Osteoblast (primary cell): Measurements from ENCODE around the gene NEK10. TPM values are rescaled to one million over a fixed set of nuclear protein-coding genes. Genes with fewer than 3 reads are reported as not detected.

Experiments
- DNase-seq: peaks from one replicate; pipeline ENCODE4 v3.0.0; 2011; ENCODE audit warnings: low spot score, mixed read lengths; ENCODE audit not compliant: insufficient read length; ENCODE audit errors: missing footprints
- H2AFZ ChIP-seq: 2 replicates; pipeline ENCODE4 v1.6.0; 2011; ENCODE audit warnings: mild to moderate bottlenecking, low read length
- H3K27ac ChIP-seq: 2 replicates; pipeline ENCODE4 v1.5.1; 2011; ENCODE audit warnings: mild to moderate bottlenecking, low read depth, low read length, moderate library complexity
- H3K27me3 ChIP-seq: 2 replicates; pipeline ENCODE4 v1.6.0; 2012; ENCODE audit warnings: mild to moderate bottlenecking, control low read depth, inconsistent platforms, low read length, moderate library complexity; ENCODE audit not compliant: insufficient read depth
- H3K36me3 ChIP-seq: 2 replicates; pipeline ENCODE4 v1.5.1; 2011; ENCODE audit warnings: mild to moderate bottlenecking, low read length, control low read depth, moderate library complexity; ENCODE audit not compliant: insufficient read depth
- H3K4me1 ChIP-seq: 2 replicates; pipeline ENCODE4 v1.5.1; 2011; ENCODE audit warnings: mild to moderate bottlenecking, low read length, control low read depth, moderate library complexity; ENCODE audit not compliant: insufficient read depth
- H3K4me2 ChIP-seq: 2 replicates; pipeline ENCODE4 v1.6.0; 2011; ENCODE audit warnings: mild to moderate bottlenecking, low read length; ENCODE audit not compliant: insufficient read depth
- H3K4me3 ChIP-seq: fragments of 200-600 bp; sonication (generic); 3 replicates; pipeline ENCODE4 v1.5.1; 2012; ENCODE audit warnings: mild to moderate bottlenecking, low read length, inconsistent platforms; ENCODE audit not compliant: insufficient read depth
- H3K79me2 ChIP-seq: 2 replicates; pipeline ENCODE4 v1.6.0; 2012; ENCODE audit warnings: mild to moderate bottlenecking, low read length, control low read depth, inconsistent platforms; ENCODE audit not compliant: insufficient read depth
- H3K9me3 ChIP-seq: 2 replicates; pipeline ENCODE4 v1.5.1; 2011; ENCODE audit warnings: low read depth, low read length, control low read depth
- H4K20me1 ChIP-seq: 2 replicates; pipeline ENCODE4 v1.6.0; 2012; ENCODE audit warnings: mild to moderate bottlenecking, low read length, control low read depth; ENCODE audit not compliant: insufficient read depth
- total RNA-seq: library from RNA; depleted of rRNA; stranded (reverse); fragments of >200 nt; gene quantifications from 2 replicates; pipeline ENCODE4 v1.2.3, GENCODE V29; 2012
- TF ChIP-seq, protein P1 (sequence below): IDR thresholded peaks from 2 replicates; pipeline ENCODE4 v1.5.1; 2011; ENCODE audit warnings: mild to moderate bottlenecking, low read depth, low read length, moderate library complexity; ENCODE audit errors: extremely low read depth

Gene NEK10
- total RNA-seq, 1 donor, result 69.8 TPM

DNA sequence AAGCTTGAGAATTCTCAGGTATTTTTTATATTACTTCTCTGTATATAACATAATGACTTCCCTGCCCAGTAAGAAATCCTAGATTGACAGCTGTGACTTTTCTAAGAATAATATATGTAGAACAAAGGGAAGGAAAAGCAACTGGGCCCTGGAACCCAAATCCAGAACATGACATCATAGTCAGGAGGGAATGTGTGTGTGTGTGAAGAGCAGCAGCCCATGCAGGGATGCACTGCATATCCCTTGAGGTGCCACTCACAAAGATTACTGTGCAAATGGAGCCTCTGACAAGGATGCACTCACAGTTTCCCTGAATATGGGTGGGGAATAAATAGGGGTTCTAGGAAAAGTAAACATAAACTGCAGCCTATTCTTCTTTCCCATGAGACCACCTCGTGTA is 279.5 kb downstream of the NEK10 start:
- no peak overlapping the region for H3K27ac ChIP-seq
- no peak for DNase-seq
- no peak overlapping the region for H3K4me2 ChIP-seq
- H4K20me1 ChIP-seq, result no peaks in the 10 kb centered on the region
- no peaks in the 10 kb centered on the region for H3K27me3 ChIP-seq
- H3K79me2 ChIP-seq, result no peaks in the 10 kb centered on the region
- no peaks in the 10 kb centered on the region for H3K36me3 ChIP-seq
- TF ChIP-seq, protein P1, sequence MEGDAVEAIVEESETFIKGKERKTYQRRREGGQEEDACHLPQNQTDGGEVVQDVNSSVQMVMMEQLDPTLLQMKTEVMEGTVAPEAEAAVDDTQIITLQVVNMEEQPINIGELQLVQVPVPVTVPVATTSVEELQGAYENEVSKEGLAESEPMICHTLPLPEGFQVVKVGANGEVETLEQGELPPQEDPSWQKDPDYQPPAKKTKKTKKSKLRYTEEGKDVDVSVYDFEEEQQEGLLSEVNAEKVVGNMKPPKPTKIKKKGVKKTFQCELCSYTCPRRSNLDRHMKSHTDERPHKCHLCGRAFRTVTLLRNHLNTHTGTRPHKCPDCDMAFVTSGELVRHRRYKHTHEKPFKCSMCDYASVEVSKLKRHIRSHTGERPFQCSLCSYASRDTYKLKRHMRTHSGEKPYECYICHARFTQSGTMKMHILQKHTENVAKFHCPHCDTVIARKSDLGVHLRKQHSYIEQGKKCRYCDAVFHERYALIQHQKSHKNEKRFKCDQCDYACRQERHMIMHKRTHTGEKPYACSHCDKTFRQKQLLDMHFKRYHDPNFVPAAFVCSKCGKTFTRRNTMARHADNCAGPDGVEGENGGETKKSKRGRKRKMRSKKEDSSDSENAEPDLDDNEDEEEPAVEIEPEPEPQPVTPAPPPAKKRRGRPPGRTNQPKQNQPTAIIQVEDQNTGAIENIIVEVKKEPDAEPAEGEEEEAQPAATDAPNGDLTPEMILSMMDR, result no peak
- H3K4me3 ChIP-seq, result no peak overlapping the region
- no peak overlapping the region for H2AFZ ChIP-seq
- no peaks in the 10 kb centered on the region for H3K4me1 ChIP-seq
- H3K9me3 ChIP-seq, result no peaks in the 10 kb centered on the region

DNA sequence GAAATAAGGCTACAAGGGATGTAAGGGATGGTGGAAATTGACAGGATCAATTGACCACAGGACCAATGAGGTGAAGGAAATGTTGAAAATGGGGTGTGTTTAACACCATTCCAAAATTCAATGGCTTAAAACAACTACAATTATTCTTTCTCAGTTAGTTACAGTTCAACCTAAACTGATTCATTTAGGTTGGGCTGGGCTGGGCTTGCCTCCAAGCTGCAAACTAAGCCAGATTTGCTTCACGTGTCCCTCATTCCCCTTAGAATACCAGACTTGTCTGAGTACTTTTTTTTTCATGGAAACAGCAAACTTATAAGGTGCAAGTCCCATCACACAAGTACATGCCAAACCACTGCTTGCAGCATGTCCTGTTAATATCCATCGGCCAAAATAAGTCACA is 280.1 kb downstream of the NEK10 start:
- Histone ChIP-seq H3K9me3 (no peaks in the 10 kb centered on the region), H3K36me3 (no peaks in the 10 kb centered on the region), H3K27me3 (no peaks in the 10 kb centered on the region), H3K4me1 (no peaks in the 10 kb centered on the region), H3K4me3 (no peak overlapping the region), H3K4me2 (no peak overlapping the region), H3K27ac (no peak overlapping the region), H4K20me1 (no peaks in the 10 kb centered on the region), H2AFZ (no peak overlapping the region), H3K79me2 (no peaks in the 10 kb centered on the region)
- no peak for DNase-seq
- TF ChIP-seq, protein P1, result no peak

DNA sequence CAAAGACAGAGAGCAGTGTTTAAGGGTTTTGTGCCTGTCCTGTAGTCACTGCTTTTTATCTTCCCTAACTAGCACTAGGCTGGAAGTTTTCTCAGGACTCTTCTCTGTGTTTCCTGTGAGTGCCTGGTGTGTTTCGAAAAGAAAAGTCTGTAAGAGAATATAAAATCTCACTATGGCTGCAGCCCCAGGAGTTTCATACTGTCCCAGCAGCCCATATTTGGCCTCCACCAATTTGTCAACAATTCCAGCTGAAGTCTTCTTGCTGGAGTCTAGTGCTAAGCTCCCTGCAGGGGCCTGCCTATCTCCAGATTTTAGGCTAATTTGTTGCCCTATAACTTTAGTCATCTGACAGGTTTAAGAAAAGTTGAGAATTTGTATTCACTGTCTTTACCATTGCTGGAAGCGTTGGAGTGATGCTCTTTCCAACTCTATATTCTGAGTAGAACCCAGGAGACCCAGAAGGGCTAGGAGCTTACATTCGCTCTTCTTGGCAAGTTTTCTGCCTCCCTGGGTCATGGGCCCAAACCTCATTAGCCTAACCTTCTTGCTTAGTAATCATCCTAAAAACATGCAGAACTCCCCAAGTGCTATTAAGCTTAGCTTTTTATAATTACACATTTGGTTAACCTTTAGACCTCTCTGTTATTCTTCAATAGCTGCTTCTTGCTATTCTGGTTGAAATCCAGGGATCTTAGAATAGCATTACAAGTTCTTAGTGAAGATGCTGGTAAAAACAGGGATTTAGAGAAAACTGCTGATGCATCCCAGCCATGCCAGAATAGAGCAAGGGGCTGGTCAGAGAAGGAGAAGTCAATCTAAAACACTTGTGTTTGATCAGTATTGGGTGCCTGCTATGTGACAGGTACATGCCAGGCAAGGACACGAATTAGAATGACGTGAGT is 283.1 kb downstream of the NEK10 start:
- TF ChIP-seq, protein P1, result no peak

DNA sequence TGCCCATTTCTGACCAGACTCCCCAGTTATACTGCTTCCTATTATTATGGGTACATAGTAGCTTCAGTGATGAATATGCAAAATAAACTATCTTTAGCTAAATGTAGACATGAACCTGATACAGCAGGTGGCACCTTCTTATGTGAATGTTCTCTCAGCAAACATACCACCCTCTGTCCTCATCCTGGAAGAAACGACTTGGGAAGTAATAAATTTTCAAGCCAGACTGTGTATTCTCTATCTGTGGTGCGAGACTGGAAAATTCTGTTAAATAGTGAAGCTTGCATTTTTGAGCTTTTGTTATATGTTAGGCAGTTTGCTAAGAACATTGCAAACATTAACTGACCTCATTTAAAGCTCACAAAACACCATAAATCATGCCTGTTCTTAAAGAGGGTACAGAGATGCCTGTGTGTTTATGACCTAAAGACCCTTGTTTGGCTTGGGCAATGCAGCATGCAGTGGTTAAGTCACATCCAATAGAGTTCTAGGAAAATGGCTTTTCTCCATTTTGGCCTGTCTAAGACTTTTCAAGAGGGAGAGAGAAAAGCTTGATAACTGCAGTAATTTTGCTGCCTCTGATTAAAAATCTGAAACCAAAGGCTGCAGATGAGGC is 287.1 kb downstream of the NEK10 start:
- H3K4me3 ChIP-seq, result no peak overlapping the region
- no peaks in the 10 kb centered on the region for H3K36me3 ChIP-seq
- no peaks in the 10 kb centered on the region for H3K79me2 ChIP-seq
- no peak overlapping the region for H2AFZ ChIP-seq
- no peak overlapping the region for H3K27ac ChIP-seq
- H3K27me3 ChIP-seq, result no peaks in the 10 kb centered on the region
- no peaks in the 10 kb centered on the region for H3K9me3 ChIP-seq
- no peaks in the 10 kb centered on the region for H4K20me1 ChIP-seq
- no peaks in the 10 kb centered on the region for H3K4me1 ChIP-seq
- DNase-seq, result no peak
- H3K4me2 ChIP-seq, result no peak overlapping the region
- TF ChIP-seq, protein P1, result no peak

More for the DNA sequence above, 283.1 kb downstream of the NEK10 start:
- Histone ChIP-seq H3K27me3 (no peaks in the 10 kb centered on the region), H3K4me2 (no peak overlapping the region), H3K79me2 (no peaks in the 10 kb centered on the region), H4K20me1 (no peaks in the 10 kb centered on the region), H3K27ac (no peak overlapping the region), H3K36me3 (no peaks in the 10 kb centered on the region), H3K4me3 (no peak overlapping the region), H3K4me1 (no peaks in the 10 kb centered on the region), H3K9me3 (no peaks in the 10 kb centered on the region), H2AFZ (no peak overlapping the region)
- DNase-seq, result no peak
